Vagina (tissue), 2 donors: ENCODE data around the gene ANGPTL5.

Experiments used
- POLR2A ChIP-seq, 2 donors: fragments of 450-650 bp; IDR thresholded peaks; one replicate each; pipeline ENCODE4 v1.6.1; 2017; ENCODE audit warnings: antibody characterized with exemption in 2 of 2, mild to moderate bottlenecking in 2 of 2, moderate library complexity in 2 of 2
- TF ChIP-seq, protein P1 (sequence below), 3 experiments: fragments of 450-650 bp in 2 of 3; fragments of 200-600 bp in 1 of 3; sonication (generic) in 1 of 3; IDR thresholded peaks; one replicate each; pipeline ENCODE4 v1.5.1; 2017 to 2019; ENCODE audit warnings: antibody characterized with exemption in 3 of 3, mild to moderate bottlenecking in 2 of 3, moderate library complexity in 2 of 3

DNA sequence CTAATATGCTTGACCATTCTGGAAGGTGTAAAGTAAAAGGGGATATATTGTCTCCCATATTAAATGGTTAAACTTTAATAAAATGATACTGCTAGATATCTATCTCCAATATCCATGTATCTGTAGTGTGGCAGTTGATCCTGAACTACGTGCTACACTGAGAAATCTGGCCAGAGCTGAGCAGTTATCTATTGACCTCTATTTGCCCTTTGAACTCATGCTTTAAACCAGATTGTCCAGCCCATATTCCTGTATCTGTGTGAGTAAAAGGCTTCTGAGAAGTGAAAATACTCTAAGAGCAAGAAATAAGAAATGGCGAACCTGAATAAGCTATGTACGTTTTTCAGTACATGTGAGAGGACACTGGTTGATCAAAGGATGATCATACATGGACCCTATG, 39.0 kb upstream of the ANGPTL5 start:
- TF ChIP-seq, protein P1, sequence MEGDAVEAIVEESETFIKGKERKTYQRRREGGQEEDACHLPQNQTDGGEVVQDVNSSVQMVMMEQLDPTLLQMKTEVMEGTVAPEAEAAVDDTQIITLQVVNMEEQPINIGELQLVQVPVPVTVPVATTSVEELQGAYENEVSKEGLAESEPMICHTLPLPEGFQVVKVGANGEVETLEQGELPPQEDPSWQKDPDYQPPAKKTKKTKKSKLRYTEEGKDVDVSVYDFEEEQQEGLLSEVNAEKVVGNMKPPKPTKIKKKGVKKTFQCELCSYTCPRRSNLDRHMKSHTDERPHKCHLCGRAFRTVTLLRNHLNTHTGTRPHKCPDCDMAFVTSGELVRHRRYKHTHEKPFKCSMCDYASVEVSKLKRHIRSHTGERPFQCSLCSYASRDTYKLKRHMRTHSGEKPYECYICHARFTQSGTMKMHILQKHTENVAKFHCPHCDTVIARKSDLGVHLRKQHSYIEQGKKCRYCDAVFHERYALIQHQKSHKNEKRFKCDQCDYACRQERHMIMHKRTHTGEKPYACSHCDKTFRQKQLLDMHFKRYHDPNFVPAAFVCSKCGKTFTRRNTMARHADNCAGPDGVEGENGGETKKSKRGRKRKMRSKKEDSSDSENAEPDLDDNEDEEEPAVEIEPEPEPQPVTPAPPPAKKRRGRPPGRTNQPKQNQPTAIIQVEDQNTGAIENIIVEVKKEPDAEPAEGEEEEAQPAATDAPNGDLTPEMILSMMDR (IDR thresholded peaks at IDR 0.05) = no peak
- TF ChIP-seq POLR2A (IDR thresholded peaks at IDR 0.05) = no peak
